H9 (cell line): ENCODE measurements around the gene YPEL3. TPM values are rescaled to one million over a fixed set of nuclear protein-coding genes. Genes with fewer than 3 reads are reported as not detected.

Source experiments
- DNase-seq: peaks from one replicate; pipeline ENCODE4 v3.0.0-alpha.2; 2017
- H2AFZ ChIP-seq: one replicate; pipeline ENCODE4 v1.6.1; 2013; ENCODE audit warnings: mild to moderate bottlenecking, low read length, control low read depth, moderate library complexity
- H2AK5ac ChIP-seq: 2 replicates; pipeline ENCODE4 v1.6.1; 2013; ENCODE audit warnings: low read length, control low read depth, mixed read lengths; ENCODE audit not compliant: insufficient read length
- H2BK120ac ChIP-seq: one replicate; pipeline ENCODE4 v1.6.1; 2013; ENCODE audit warnings: low read depth, mild to moderate bottlenecking, low read length, control low read depth, inconsistent platforms; ENCODE audit not compliant: poor library complexity, severe bottlenecking
- H2BK12ac ChIP-seq: 2 replicates; pipeline ENCODE4 v1.6.1; 2013; ENCODE audit warnings: low read length, control low read depth, mixed read lengths, low read depth; ENCODE audit not compliant: insufficient read length
- H2BK15ac ChIP-seq: 2 replicates; pipeline ENCODE4 v1.6.1; 2013; ENCODE audit warnings: low read depth, low read length, control low read depth
- H2BK20ac ChIP-seq: one replicate; pipeline ENCODE4 v1.6.1; 2013; ENCODE audit warnings: low read depth, mild to moderate bottlenecking, low read length, control low read depth, inconsistent platforms; ENCODE audit not compliant: poor library complexity, severe bottlenecking
- H2BK5ac ChIP-seq: 2 replicates; pipeline ENCODE4 v1.6.1; 2013; ENCODE audit warnings: low read length, control low read depth, mixed read lengths; ENCODE audit not compliant: insufficient read length
- H3K14ac ChIP-seq: 2 replicates; pipeline ENCODE4 v1.6.1; 2013; ENCODE audit warnings: low read length, control low read depth; ENCODE audit not compliant: insufficient read depth
- H3K18ac ChIP-seq: 2 replicates; pipeline ENCODE4 v1.6.1; 2013; ENCODE audit warnings: low read depth, mild to moderate bottlenecking, mixed read lengths, low read length, control low read depth; ENCODE audit not compliant: insufficient read length
- H3K23ac ChIP-seq: 2 replicates; pipeline ENCODE4 v1.6.1; 2013; ENCODE audit warnings: low read length, control low read depth, mixed read lengths, low read depth; ENCODE audit not compliant: insufficient read length
- H3K23me2 ChIP-seq: 2 replicates; pipeline ENCODE4 v1.6.1; 2013; ENCODE audit warnings: low read depth, mild to moderate bottlenecking, mixed read lengths, low read length, control low read depth; ENCODE audit not compliant: insufficient read length, poor library complexity, severe bottlenecking
- H3K27ac ChIP-seq: 2 replicates; pipeline ENCODE4 v1.5.1; 2013; ENCODE audit warnings: low read length, control low read depth, mixed read lengths, low read depth; ENCODE audit not compliant: insufficient read length
- H3K27me3 ChIP-seq: 2 replicates; pipeline ENCODE4 v1.6.1; 2013; ENCODE audit warnings: low read length, control low read depth, inconsistent platforms; ENCODE audit not compliant: insufficient read depth
- H3K4ac ChIP-seq: 2 replicates; pipeline ENCODE4 v1.6.1; 2013; ENCODE audit warnings: low read depth, mild to moderate bottlenecking, control low read depth, inconsistent platforms, low read length, moderate library complexity
- H3K4me1 ChIP-seq: 2 replicates; pipeline ENCODE4 v1.6.1; 2013; ENCODE audit warnings: low read length, control low read depth, inconsistent platforms; ENCODE audit not compliant: insufficient read depth
- H3K4me2 ChIP-seq: 2 replicates; pipeline ENCODE4 v1.6.1; 2013; ENCODE audit warnings: low read length, control low read depth, mixed read lengths; ENCODE audit not compliant: insufficient read length, insufficient read depth
- H3K56ac ChIP-seq: 2 replicates; pipeline ENCODE4 v1.6.1; 2013; ENCODE audit warnings: low read depth, mild to moderate bottlenecking, mixed read lengths, low read length, control low read depth; ENCODE audit not compliant: insufficient read length
- H3K79me1 ChIP-seq: 2 replicates; pipeline ENCODE4 v1.6.1; 2013; ENCODE audit warnings: low read depth, mild to moderate bottlenecking, moderate library complexity, low read length, control low read depth, inconsistent platforms; ENCODE audit not compliant: insufficient read depth, poor library complexity, severe bottlenecking
- H3K79me2 ChIP-seq: 2 replicates; pipeline ENCODE4 v1.6.1; 2013; ENCODE audit warnings: low read length, control low read depth, inconsistent platforms; ENCODE audit not compliant: insufficient read depth
- H3K9ac ChIP-seq: 2 replicates; pipeline ENCODE4 v1.6.1; 2013; ENCODE audit warnings: low read length, control low read depth, mixed read lengths; ENCODE audit not compliant: insufficient read length; ENCODE audit errors: extremely low read depth
- H3K9me3 ChIP-seq: one replicate; pipeline ENCODE4 v1.6.1; 2013; ENCODE audit warnings: low read depth, low read length, inconsistent platforms; ENCODE audit not compliant: control insufficient read depth
- H3T11ph ChIP-seq: one replicate; pipeline ENCODE4 v1.6.1; 2013; ENCODE audit warnings: mild to moderate bottlenecking, low read length, control low read depth, inconsistent platforms
- H4K20me1 ChIP-seq: one replicate; pipeline ENCODE4 v1.6.1; 2013; ENCODE audit not compliant: control insufficient read depth, insufficient read length, insufficient read depth
- H4K5ac ChIP-seq: 2 replicates; pipeline ENCODE4 v1.6.1; 2013; ENCODE audit warnings: low read depth, mild to moderate bottlenecking, mixed read lengths, low read length, control low read depth; ENCODE audit not compliant: insufficient read length
- H4K8ac ChIP-seq: replicated peaks from 2 replicates; pipeline ENCODE4 v1.6.1; 2013; ENCODE audit warnings: low read length, control low read depth, mixed read lengths, low read depth; ENCODE audit not compliant: insufficient read length
- H4K91ac ChIP-seq: 2 replicates; pipeline ENCODE4 v1.6.1; 2013; ENCODE audit warnings: low read depth, mild to moderate bottlenecking, moderate library complexity, mixed read lengths, low read length, control low read depth; ENCODE audit not compliant: insufficient read length
- H3K27ac Mint-ChIP-seq, 3 experiments: 2 replicates in 2 of 3; 3 replicates in 1 of 3; pipeline ENCODE4 v1.8.0; 2020 to 2021; ENCODE audit warnings: mixed read lengths in 3 of 3, mild to moderate bottlenecking in 1 of 3, moderate library complexity in 1 of 3
- H3K27me3 Mint-ChIP-seq: 2 replicates; pipeline ENCODE4 v1.8.0; 2021; ENCODE audit warnings: low read depth, mild to moderate bottlenecking, moderate library complexity, mixed read lengths
- H3K36me3 Mint-ChIP-seq, 3 experiments: 2 replicates in 2 of 3; 3 replicates in 1 of 3; pipeline ENCODE4 v1.8.0; 2020 to 2021; ENCODE audit warnings: low read depth in 3 of 3, mixed read lengths in 3 of 3; ENCODE audit not compliant: insufficient read depth in 1 of 3
- H3K4me1 Mint-ChIP-seq, 2 experiments: 2 replicates each; pipeline ENCODE4 v1.8.0; 2020; ENCODE audit warnings: mixed read lengths in 2 of 2
- H3K4me3 Mint-ChIP-seq, 2 experiments: 2 replicates in 1 of 2; 3 replicates in 1 of 2; pipeline ENCODE4 v1.8.0; 2020 to 2021; ENCODE audit warnings: mild to moderate bottlenecking in 2 of 2, mixed read lengths in 2 of 2, moderate library complexity in 1 of 2
- H3K9me3 Mint-ChIP-seq, 2 experiments: 2 replicates in 1 of 2; 3 replicates in 1 of 2; pipeline ENCODE4 v1.8.0; 2020; ENCODE audit warnings: mild to moderate bottlenecking in 2 of 2, mixed read lengths in 2 of 2, moderate library complexity in 1 of 2
- WGBS: extraction: QIAGEN DNeasy Blood & Tissue Kit; methylation state at CpG from one replicate; pipeline ENCODE4 v1.1.7; 2013; ENCODE audit warnings: missing lambda C conversion rate, low lambda C conversion rate, mixed read lengths; ENCODE audit not compliant: insufficient read length; ENCODE audit errors: extremely low coverage; 5-methylcytosine and 5-hydroxymethylcytosine counted together
- total RNA-seq: library from RNA; stranded (reverse); gene quantifications from 2 replicates; pipeline ENCODE4 v1.2.1, GENCODE V29; 2021
- TF ChIP-seq, protein P1 (sequence below): fragments of 200-600 bp; sonication (generic); conservative IDR thresholded peaks from 3 replicates; pipeline ENCODE4 v1.8.0; 2021; ENCODE audit warnings: antibody characterized with exemption, mild to moderate bottlenecking

YPEL3 gene
- total RNA-seq, 1 experiment from 2014 or later = 27.5 TPM

DNA sequence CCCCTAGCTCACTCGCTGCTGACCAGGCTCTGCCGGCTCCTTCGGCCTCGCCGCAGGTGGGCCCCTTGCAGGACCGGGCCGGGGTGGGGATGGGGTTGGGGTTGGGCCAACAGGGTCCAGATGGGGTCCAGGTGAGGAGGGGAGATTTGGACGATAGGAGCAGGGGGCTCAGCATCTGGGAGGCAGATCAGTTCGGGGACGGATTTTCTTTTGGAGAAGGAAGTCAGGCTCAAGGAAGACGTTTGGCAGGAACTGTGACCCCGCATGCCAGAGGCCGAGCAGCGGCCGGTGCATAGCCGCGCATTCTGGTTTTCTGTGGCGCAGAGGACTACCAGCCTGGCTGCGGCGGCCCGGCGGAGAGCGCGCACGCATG is 31.3 kb downstream of the YPEL3 start:
- Histone ChIP-seq H3K27me3 (no peaks in the 10 kb centered on the region), H3K9me3 (no peaks in the 10 kb centered on the region), H4K20me1 (no peaks in the 10 kb centered on the region), H3K14ac (no peak overlapping the region; the same call in 1 of the 2 replicates), H3K23me2 (peaks cover 17% of the 10 kb centered on the region), H2BK5ac (no peak overlapping the region), H4K5ac (no peak overlapping the region), H3K23ac (no peak overlapping the region), H2BK20ac (no peak overlapping the region), H3K79me2 (peaks cover 12% of the 10 kb centered on the region; the same call in 1 of the 2 replicates), H4K91ac (no peak overlapping the region), H3K4ac (no peak overlapping the region), H3K4me1 (no peaks in the 10 kb centered on the region; the same call in 1 of the 2 replicates), H3K18ac (no peak overlapping the region), H2BK12ac (no peak overlapping the region), H2AFZ (no peak overlapping the region), H2BK15ac (no peak overlapping the region), H2BK120ac (no peak overlapping the region), H4K8ac (no peak overlapping the region), H3K56ac (no peak overlapping the region), H2AK5ac (no peak overlapping the region), H3K79me1 (peaks cover 7% of the 10 kb centered on the region), H3K9ac (peak overlapping the region; percentile 75), H3T11ph (no peak overlapping the region), H3K27ac (peak overlapping the region; percentile 57), H3K4me2 (peak overlapping the region; percentile 89)
- H3K4me3 Mint-ChIP-seq = peak overlapping the region; percentile 88 to 94
- TF ChIP-seq, protein P1, sequence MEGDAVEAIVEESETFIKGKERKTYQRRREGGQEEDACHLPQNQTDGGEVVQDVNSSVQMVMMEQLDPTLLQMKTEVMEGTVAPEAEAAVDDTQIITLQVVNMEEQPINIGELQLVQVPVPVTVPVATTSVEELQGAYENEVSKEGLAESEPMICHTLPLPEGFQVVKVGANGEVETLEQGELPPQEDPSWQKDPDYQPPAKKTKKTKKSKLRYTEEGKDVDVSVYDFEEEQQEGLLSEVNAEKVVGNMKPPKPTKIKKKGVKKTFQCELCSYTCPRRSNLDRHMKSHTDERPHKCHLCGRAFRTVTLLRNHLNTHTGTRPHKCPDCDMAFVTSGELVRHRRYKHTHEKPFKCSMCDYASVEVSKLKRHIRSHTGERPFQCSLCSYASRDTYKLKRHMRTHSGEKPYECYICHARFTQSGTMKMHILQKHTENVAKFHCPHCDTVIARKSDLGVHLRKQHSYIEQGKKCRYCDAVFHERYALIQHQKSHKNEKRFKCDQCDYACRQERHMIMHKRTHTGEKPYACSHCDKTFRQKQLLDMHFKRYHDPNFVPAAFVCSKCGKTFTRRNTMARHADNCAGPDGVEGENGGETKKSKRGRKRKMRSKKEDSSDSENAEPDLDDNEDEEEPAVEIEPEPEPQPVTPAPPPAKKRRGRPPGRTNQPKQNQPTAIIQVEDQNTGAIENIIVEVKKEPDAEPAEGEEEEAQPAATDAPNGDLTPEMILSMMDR = no peak
- no peaks in the 10 kb centered on the region; a peak in 1 of 5 replicates for H3K9me3 Mint-ChIP-seq
- peaks cover 29 to 39% (median 31%) of the 10 kb centered on the region in 3 experiments for H3K36me3 Mint-ChIP-seq
- WGBS = no CpG with 5 or more reads among the region's 25 CpGs
- no peak for DNase-seq
- H3K27me3 Mint-ChIP-seq = no peaks in the 10 kb centered on the region; the same call in 1 of the 2 replicates
- peaks cover 25 to 39% of the 10 kb centered on the region in 2 experiments for H3K4me1 Mint-ChIP-seq
- peak overlapping the region in 2 of 3 experiments; percentile 98 to 99; a peak in 4 of 7 replicates for H3K27ac Mint-ChIP-seq
